GM19468 (cell line): ENCODE results near the gene GAS2L3.

Experiments used
- ATAC-seq: cut with Tn5 transposase; IDR thresholded peaks from one replicate; pipeline ENCODE4 v1.9.1; 2021; ENCODE audit warnings: mild to moderate bottlenecking, moderate library complexity, moderate number of reproducible peaks; ENCODE audit not compliant: unreplicated experiment; ENCODE audit errors: extremely low read depth

The GAS2L3 gene

DNA sequence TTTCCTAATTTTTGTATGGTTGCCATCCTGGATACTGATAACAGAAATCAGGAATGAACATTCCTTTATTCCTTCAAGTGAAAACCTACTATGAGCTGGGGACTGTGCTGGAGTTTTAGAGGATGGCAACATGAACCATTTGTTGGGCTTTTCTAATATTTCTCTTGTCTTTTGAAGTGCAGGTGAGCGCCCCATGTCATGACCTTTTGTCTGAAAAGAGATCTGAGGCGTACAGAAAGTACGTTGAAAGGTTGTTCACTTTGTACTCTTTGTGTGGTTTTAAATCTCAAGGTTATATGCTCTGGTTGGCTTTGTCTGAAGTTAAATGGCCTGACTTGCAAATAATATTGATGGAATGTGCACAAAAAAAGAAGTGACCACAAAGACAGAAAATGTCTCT, 79.0 kb downstream of the GAS2L3 start:
- ATAC-seq: no peak

- ATAC-seq: no peak
Measured at GRCh38 chr12:100656141-100656540, 82.7 kb downstream of the GAS2L3 start.

GRCh38 chr12:100656856-100657255, 83.4 kb downstream of the GAS2L3 start:
- no peak for ATAC-seq

GRCh38 chr12:100661300-100661951, 87.9 kb downstream of the GAS2L3 start:
- no peak for ATAC-seq

DNA sequence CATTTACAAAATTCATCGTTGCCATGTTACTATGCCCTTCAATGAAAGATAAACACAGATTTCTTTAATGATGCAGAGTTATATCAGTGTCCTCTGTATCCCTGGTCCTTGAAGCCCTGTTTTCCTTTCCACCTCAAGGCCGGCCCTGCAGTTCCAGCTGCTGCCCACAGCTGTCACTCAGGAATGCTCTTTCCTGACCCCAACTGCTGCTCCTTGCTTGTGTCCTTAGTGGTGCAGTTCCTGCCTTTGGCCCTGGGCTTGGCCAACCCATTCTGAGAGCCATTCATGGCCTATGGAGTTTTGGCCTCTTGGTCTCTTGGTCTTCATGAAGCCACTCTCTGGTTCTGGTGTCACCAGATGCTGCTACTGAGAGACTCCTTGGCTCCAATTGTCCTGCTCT, 93.1 kb downstream of the GAS2L3 start:
- ATAC-seq: no peak

DNA sequence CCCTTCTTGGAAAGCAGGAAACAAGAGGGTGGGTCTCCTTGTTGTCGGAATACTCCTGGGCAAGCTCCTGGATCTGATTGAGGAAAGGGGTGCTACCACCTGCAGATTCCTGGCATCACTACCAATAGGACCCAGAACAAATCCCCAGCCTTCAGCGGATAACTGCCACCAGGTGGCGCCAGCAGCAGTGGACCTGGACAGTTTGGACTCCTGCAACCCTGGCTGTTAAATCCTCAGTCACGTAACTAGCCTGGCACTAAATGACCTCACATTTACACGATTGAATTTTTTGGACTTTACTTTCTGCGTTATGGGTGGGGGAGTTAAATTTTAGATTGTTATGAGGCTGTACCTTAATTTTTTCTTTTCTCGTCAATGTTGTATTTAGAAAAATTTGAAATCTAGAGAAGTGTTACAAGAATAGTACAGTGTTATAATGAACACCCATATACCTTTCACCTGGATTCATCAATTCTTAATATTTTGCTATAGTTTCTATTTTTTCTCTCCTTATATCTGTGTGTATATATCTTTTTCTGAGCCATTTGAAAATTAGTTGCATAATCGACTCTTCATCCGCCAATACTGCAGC, 95.6 kb downstream of the GAS2L3 start:
- ATAC-seq: peak; percentile 87

GRCh38 chr12:100669922-100670321, 96.4 kb downstream of the GAS2L3 start:
- ATAC-seq: no peak

GRCh38 chr12:100671396-100672074, 98.1 kb downstream of the GAS2L3 start:
- no peak for ATAC-seq

- ATAC-seq: no peak
Measured at GRCh38 chr12:100672075-100672592, 98.7 kb downstream of the GAS2L3 start.

GRCh38 chr12:100674036-100674888, 100.8 kb downstream of the GAS2L3 start:
- no peak for ATAC-seq
